ACC112 (cell line): ENCODE data around the gene STX19.

Experiments used
- H2AFZ ChIP-seq: fragments of 200-600 bp; sonication (generic); one replicate; pipeline ENCODE4 v1.6.0; 2017; ENCODE audit warnings: antibody characterized with exemption, low read length; ENCODE audit not compliant: unreplicated experiment
- H3K27ac ChIP-seq: fragments of 200-600 bp; sonication (generic); 2 replicates; pipeline ENCODE4 v1.5.1; 2014; ENCODE audit warnings: low read depth, mild to moderate bottlenecking, antibody characterized with exemption, low read length, moderate library complexity
- H3K27me3 ChIP-seq: fragments of 200-600 bp; sonication (generic); 2 replicates; pipeline ENCODE4 v1.6.1; 2014; ENCODE audit warnings: mild to moderate bottlenecking, antibody characterized with exemption, low read length, moderate library complexity, mixed read lengths; ENCODE audit not compliant: insufficient read depth
- H3K36me3 ChIP-seq: fragments of 200-600 bp; sonication (generic); 2 replicates; pipeline ENCODE4 v1.6.1; 2016; ENCODE audit warnings: mild to moderate bottlenecking, antibody characterized with exemption, low read length, moderate library complexity, mixed read lengths; ENCODE audit not compliant: insufficient read depth
- H3K4me1 ChIP-seq: fragments of 200-600 bp; sonication (generic); one replicate; pipeline ENCODE4 v1.6.1; 2016; ENCODE audit warnings: low read length, mixed read lengths; ENCODE audit not compliant: insufficient read depth, unreplicated experiment, control insufficient read depth
- H3K4me3 ChIP-seq: fragments of 200-600 bp; sonication (generic); 2 replicates; pipeline ENCODE4 v1.5.1; 2014; ENCODE audit warnings: mild to moderate bottlenecking, low read depth, low read length
- H3K79me2 ChIP-seq: fragments of 200-600 bp; sonication (generic); one replicate; pipeline ENCODE4 v1.6.0; 2016; ENCODE audit warnings: low read length; ENCODE audit not compliant: control insufficient read depth, unreplicated experiment, insufficient read depth

STX19 gene

GRCh38 chr3:93994056-93994455, 34.3 kb downstream of the STX19 start:
- Histone ChIP-seq H3K36me3 (no peaks in the 10 kb centered on the region), H3K27me3 (no peaks in the 10 kb centered on the region), H2AFZ (no peak overlapping the region), H3K27ac (no peak overlapping the region), H3K79me2 (peaks cover 52% of the 10 kb centered on the region), H3K4me3 (no peak overlapping the region), H3K4me1 (peaks cover 4% of the 10 kb centered on the region)

GRCh38 chr3:93992207-93992606, 36.2 kb downstream of the STX19 start:
- Histone ChIP-seq H2AFZ (no peak overlapping the region), H3K4me3 (no peak overlapping the region), H3K27ac (no peak overlapping the region), H3K27me3 (no peaks in the 10 kb centered on the region), H3K36me3 (no peaks in the 10 kb centered on the region), H3K79me2 (peaks cover 67% of the 10 kb centered on the region), H3K4me1 (peaks cover 18% of the 10 kb centered on the region)

DNA sequence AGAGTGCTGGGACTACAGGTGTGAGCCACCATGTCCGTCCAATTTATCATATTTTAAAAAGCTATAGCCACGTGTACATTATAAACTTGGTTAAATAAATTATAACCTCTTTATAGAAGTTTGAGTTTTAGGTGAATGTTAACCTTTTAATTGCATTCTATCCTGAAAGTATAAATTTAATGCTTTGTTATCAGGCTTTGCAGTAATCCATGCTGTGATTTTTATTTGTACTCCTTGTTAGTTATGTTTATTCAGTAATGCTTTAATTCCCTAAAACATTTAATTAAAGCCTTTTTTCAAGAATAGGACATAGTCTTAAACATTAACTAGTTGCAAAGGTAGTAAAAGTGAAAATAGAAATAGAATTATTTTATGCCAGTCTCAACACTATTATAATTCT, 36.8 kb downstream of the STX19 start:
- Histone ChIP-seq H3K4me1 (peaks cover 18% of the 10 kb centered on the region), H3K79me2 (peaks cover 68% of the 10 kb centered on the region), H3K4me3 (no peak overlapping the region), H3K27me3 (no peaks in the 10 kb centered on the region), H3K36me3 (no peaks in the 10 kb centered on the region), H2AFZ (no peak overlapping the region), H3K27ac (no peak overlapping the region)

DNA sequence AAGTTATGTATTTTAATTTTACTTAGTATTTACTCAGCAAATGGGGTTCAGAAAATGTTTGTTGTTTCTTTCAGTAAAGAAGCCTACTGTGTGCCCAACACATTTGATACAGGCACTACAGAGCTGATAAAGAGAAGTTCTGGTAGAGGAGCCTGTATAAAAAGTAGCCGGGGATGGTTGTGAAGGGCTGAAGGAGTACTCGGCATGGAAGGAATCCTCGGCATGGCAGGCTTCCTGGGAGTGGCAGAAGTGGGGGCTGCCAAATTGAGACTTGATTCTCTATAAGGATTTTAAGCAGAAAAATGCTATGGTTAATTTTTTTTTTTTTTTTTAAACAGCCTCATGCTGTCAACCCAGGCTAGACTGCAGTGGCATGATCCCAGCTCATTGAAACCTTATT, 39.2 kb downstream of the STX19 start:
- Histone ChIP-seq H3K79me2 (peaks cover 67% of the 10 kb centered on the region), H3K4me3 (no peak overlapping the region), H3K27ac (no peak overlapping the region), H2AFZ (no peak overlapping the region), H3K4me1 (peaks cover 18% of the 10 kb centered on the region), H3K36me3 (no peaks in the 10 kb centered on the region), H3K27me3 (no peaks in the 10 kb centered on the region)

- no peak overlapping the region for H2AFZ ChIP-seq
- H3K27ac ChIP-seq = no peak overlapping the region
- no peaks in the 10 kb centered on the region for H3K27me3 ChIP-seq
- peaks cover 15% of the 10 kb centered on the region for H3K4me1 ChIP-seq
- H3K79me2 ChIP-seq = peaks cover 65% of the 10 kb centered on the region
- H3K4me3 ChIP-seq = no peak overlapping the region
- no peaks in the 10 kb centered on the region for H3K36me3 ChIP-seq
Observed at GRCh38 chr3:93988764-93989163, 39.6 kb downstream of the STX19 start.

DNA sequence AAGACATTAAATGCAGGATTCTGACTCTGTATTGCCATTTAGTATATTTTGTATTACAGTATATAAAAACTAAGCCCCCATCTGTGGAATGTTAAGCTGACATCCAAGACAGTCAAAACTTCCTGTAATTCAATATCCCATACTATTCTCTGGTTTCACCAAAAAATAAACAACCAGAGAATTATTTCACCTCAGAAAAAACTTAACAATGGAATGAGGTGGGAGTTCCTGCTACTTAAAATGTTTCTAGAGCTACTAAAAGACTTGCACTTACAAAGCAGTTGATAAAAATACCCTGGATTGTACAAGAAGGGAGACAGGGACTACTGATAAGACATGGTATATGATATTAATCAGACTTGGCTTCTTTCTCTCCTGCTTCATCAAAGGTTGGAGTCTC, 40.1 kb downstream of the STX19 start:
- H3K4me1 ChIP-seq = peaks cover 14% of the 10 kb centered on the region
- H3K36me3 ChIP-seq = no peaks in the 10 kb centered on the region
- H3K79me2 ChIP-seq = peaks cover 67% of the 10 kb centered on the region
- no peak overlapping the region for H3K27ac ChIP-seq
- no peak overlapping the region for H3K4me3 ChIP-seq
- no peaks in the 10 kb centered on the region for H3K27me3 ChIP-seq
- no peak overlapping the region for H2AFZ ChIP-seq

DNA sequence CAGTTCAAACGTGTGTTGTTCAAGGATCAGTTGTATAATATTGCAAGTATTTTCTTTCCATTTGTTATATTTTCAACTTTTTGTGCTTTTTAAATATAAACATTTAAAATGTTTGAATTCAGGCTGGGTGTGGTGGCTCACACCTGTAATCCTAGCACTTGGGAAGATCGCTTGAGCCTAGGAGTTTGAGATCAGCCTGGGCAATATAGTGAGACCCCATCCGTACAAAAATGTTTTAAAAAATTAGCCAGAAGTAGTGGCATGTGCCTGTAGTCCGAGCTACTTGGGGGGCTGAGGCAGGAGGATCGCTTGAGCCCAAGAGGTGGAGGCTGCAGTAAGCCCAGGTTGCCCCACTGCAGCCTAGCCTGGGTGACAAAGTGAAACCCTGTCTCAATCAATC, 43.8 kb downstream of the STX19 start:
- Histone ChIP-seq H3K4me3 (no peak overlapping the region), H3K27me3 (no peaks in the 10 kb centered on the region), H3K4me1 (peaks cover 26% of the 10 kb centered on the region), H3K27ac (no peak overlapping the region), H2AFZ (no peak overlapping the region), H3K36me3 (no peaks in the 10 kb centered on the region), H3K79me2 (peaks cover 73% of the 10 kb centered on the region)

- no peaks in the 10 kb centered on the region for H3K27me3 ChIP-seq
- H3K27ac ChIP-seq = no peak overlapping the region
- no peak overlapping the region for H3K4me3 ChIP-seq
- H3K36me3 ChIP-seq = no peaks in the 10 kb centered on the region
- H2AFZ ChIP-seq = no peak overlapping the region
- peaks cover 64% of the 10 kb centered on the region for H3K79me2 ChIP-seq
- H3K4me1 ChIP-seq = peaks cover 21% of the 10 kb centered on the region
Observed at GRCh38 chr3:93983408-93983807, 45.0 kb downstream of the STX19 start.

DNA sequence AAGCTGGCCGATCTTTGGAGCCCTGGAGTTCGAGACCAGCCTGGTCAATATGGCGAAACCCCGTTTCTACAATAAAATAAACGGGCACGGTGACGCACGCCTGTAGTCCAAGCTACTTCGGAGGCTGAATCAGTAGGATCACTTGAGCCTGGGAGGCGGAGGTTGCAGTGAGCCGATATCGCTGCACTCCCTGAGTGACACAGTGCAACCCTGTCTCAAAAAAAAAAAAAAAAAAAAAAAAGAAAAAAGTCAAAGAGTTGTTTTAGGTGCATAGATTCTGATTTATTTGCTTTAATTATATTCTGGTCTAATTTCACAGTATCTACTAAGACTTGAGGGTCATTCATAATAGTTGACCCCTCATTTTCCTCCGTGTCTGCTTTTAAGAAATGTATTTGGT, 46.7 kb downstream of the STX19 start:
- peaks cover 12% of the 10 kb centered on the region for H3K4me1 ChIP-seq
- H2AFZ ChIP-seq = no peak overlapping the region
- no peak overlapping the region for H3K27ac ChIP-seq
- H3K4me3 ChIP-seq = peak overlapping the region; percentile 84
- peaks cover 52% of the 10 kb centered on the region for H3K79me2 ChIP-seq
- H3K27me3 ChIP-seq = no peaks in the 10 kb centered on the region
- H3K36me3 ChIP-seq = no peaks in the 10 kb centered on the region

- H3K79me2 ChIP-seq = peaks cover 43% of the 10 kb centered on the region
- peak within 1 kb of the TSS; percentile 86 for H3K27ac ChIP-seq
- H3K36me3 ChIP-seq = no peaks in the 10 kb centered on the region
- H3K4me1 ChIP-seq = peaks cover 12% of the 10 kb centered on the region
- no peaks in the 10 kb centered on the region for H3K27me3 ChIP-seq
- H2AFZ ChIP-seq = peak within 1 kb of the TSS; percentile 84
- H3K4me3 ChIP-seq = peak within 1 kb of the TSS; percentile 84
Observed at GRCh38 chr3:93979850-93980676, 48.3 kb downstream of the STX19 start, which contains the start of gene ARL13B. TSS of gene ARL13B (plus strand) at chr3:93980155. CDS start at chr3:93980424, 269 bp downstream.
